IMR-90 (cell line): ENCODE measurements around the gene PPT2. TPM values are rescaled to one million over a fixed set of nuclear protein-coding genes. Genes with fewer than 3 reads are reported as not detected.

Experiments
- ATAC-seq: fragments of 200-7000 bp; cut with Tn5 transposase; 2 replicates; pipeline ENCODE4 v1.9.1; 2020; ENCODE audit warnings: low read depth, mild to moderate bottlenecking, moderate library complexity
- BruUV-seq: library from RNA; stranded (reverse); fragments of 400-500 nt; replicated peaks from 2 replicates; lab custom pipeline; 2021; lab: Mats Ljungman, UMichigan
- CTCF ChIA-PET: fragments of 300-600 bp; formaldehyde crosslinking; extraction: SDS; loops from one replicate; lab custom pipeline; 2021; ENCODE audit warnings: antibody characterized with exemption; lab: Yijun Ruan, JAX
- POLR2A ChIA-PET: fragments of 300-600 bp; sonication (Branson Sonifier 250); formaldehyde crosslinking; loops from one replicate; lab custom pipeline; 2022; ENCODE audit warnings: antibody characterized with exemption; ENCODE audit not compliant: unreplicated experiment; lab: Charles Lee
- DNase-seq: peaks from one replicate; pipeline ENCODE4 v3.0.0; 2013
- H2AFZ ChIP-seq: replicated peaks from 2 replicates; pipeline ENCODE3; 2013; ENCODE audit warnings: low read length, mild to moderate bottlenecking; ENCODE audit not compliant: poor library complexity
- H2AK5ac ChIP-seq: 2 replicates; pipeline ENCODE4 v1.6.1; 2013; ENCODE audit warnings: low read depth, low read length, inconsistent platforms
- H2AK9ac ChIP-seq: replicated peaks from 2 replicates; pipeline ENCODE3; 2013; ENCODE audit warnings: mild to moderate bottlenecking, low read depth, low read length, moderate library complexity; ENCODE audit not compliant: poor library complexity
- H2BK120ac ChIP-seq: 2 replicates; pipeline ENCODE4 v1.6.1; 2013; ENCODE audit warnings: low read depth, low read length, inconsistent platforms
- H2BK15ac ChIP-seq: 3 replicates; pipeline ENCODE4 v1.6.1; 2013; ENCODE audit warnings: low read depth, low read length, inconsistent platforms
- H2BK20ac ChIP-seq: 2 replicates; pipeline ENCODE4 v1.6.1; 2013; ENCODE audit warnings: low read depth, mild to moderate bottlenecking, inconsistent platforms, low read length, moderate library complexity
- H2BK5ac ChIP-seq: 2 replicates; pipeline ENCODE4 v1.6.1; 2013; ENCODE audit warnings: mild to moderate bottlenecking, low read depth, low read length, inconsistent platforms; ENCODE audit not compliant: poor library complexity, severe bottlenecking
- H3K14ac ChIP-seq: replicated peaks from 2 replicates; pipeline ENCODE4 v1.6.1; 2013; ENCODE audit warnings: low read depth, low read length, inconsistent platforms
- H3K18ac ChIP-seq: 2 replicates; pipeline ENCODE4 v1.6.1; 2013; ENCODE audit warnings: low read depth, low read length, control low read depth
- H3K23ac ChIP-seq: 2 replicates; pipeline ENCODE4 v1.6.1; 2013; ENCODE audit warnings: low read depth, low read length, inconsistent platforms
- H3K27ac ChIP-seq: 2 replicates; pipeline ENCODE4 v1.5.1; 2013; ENCODE audit warnings: mild to moderate bottlenecking, control low read depth, low read length; ENCODE audit not compliant: insufficient read depth
- H3K27me3 ChIP-seq: 2 replicates; pipeline ENCODE4 v1.6.1; 2013; ENCODE audit warnings: low read length; ENCODE audit not compliant: control insufficient read depth, insufficient read depth
- H3K36me3 ChIP-seq: 2 replicates; pipeline ENCODE4 v1.6.1; 2013; ENCODE audit warnings: low read length, mixed read lengths; ENCODE audit not compliant: control insufficient read depth, insufficient read depth
- H3K4ac ChIP-seq: 2 replicates; pipeline ENCODE4 v1.6.1; 2013; ENCODE audit warnings: low read depth, low read length, inconsistent platforms
- H3K4me1 ChIP-seq: 2 replicates; pipeline ENCODE4 v1.6.1; 2013; ENCODE audit warnings: low read length, mixed read lengths; ENCODE audit not compliant: control insufficient read depth, insufficient read depth
- H3K4me2 ChIP-seq: 2 replicates; pipeline ENCODE4 v1.6.1; 2013; ENCODE audit warnings: low read depth, mild to moderate bottlenecking, control low read depth, low read length, moderate library complexity
- H3K4me3 ChIP-seq: 2 replicates; pipeline ENCODE4 v1.5.1; 2013; ENCODE audit warnings: low read depth, mild to moderate bottlenecking, control low read depth, low read length, moderate library complexity; ENCODE audit not compliant: insufficient read depth
- H3K56ac ChIP-seq: 2 replicates; pipeline ENCODE4 v1.6.1; 2013; ENCODE audit warnings: low read length, inconsistent platforms; ENCODE audit not compliant: insufficient read depth; ENCODE audit errors: extremely low read depth
- H3K79me1 ChIP-seq, 2 experiments: 2 replicates each; pipeline ENCODE4 v1.6.1; 2013; ENCODE audit warnings: low read length in 2 of 2, inconsistent platforms in 1 of 2, low read depth in 1 of 2
- H3K9ac ChIP-seq: 2 replicates; pipeline ENCODE4 v1.6.1; 2013; ENCODE audit warnings: low read depth, low read length, control low read depth
- H3K9me1 ChIP-seq: 2 replicates; pipeline ENCODE4 v1.6.1; 2013; ENCODE audit warnings: low read length, inconsistent platforms; ENCODE audit not compliant: insufficient read depth
- H3K9me3 ChIP-seq: 2 replicates; pipeline ENCODE4 v1.6.1; 2013; ENCODE audit warnings: low read length; ENCODE audit not compliant: control insufficient read depth, insufficient read depth
- H4K20me1 ChIP-seq: 2 replicates; pipeline ENCODE4 v1.6.1; 2013; ENCODE audit warnings: low read length, inconsistent platforms; ENCODE audit not compliant: insufficient read depth
- H4K5ac ChIP-seq: 2 replicates; pipeline ENCODE4 v1.6.1; 2013; ENCODE audit warnings: mild to moderate bottlenecking, low read depth, low read length, control low read depth
- H4K8ac ChIP-seq, 2 experiments: 2 replicates each; pipeline ENCODE4 v1.6.1; 2013; ENCODE audit warnings: low read depth in 2 of 2, low read length in 2 of 2, control low read depth in 1 of 2, inconsistent platforms in 1 of 2
- H4K91ac ChIP-seq: 2 replicates; pipeline ENCODE4 v1.6.1; 2013; ENCODE audit warnings: low read depth, low read length, inconsistent platforms; ENCODE audit not compliant: insufficient read depth
- BHLHE40 ChIP-seq: fragments of 150-350 bp; IDR thresholded peaks from 2 replicates; pipeline ENCODE4 v1.6.1; 2016; ENCODE audit warnings: mild to moderate bottlenecking, low read depth, low read length
- CTCF ChIP-seq: conservative IDR thresholded peaks from 2 replicates; pipeline ENCODE4 v1.5.1; 2012; ENCODE audit warnings: mild to moderate bottlenecking, low read depth, low read length, improper control_type of control experiment
- RAD21 ChIP-seq: IDR thresholded peaks from 2 replicates; pipeline ENCODE4 v1.6.1; 2012; ENCODE audit warnings: low read length, improper control_type of control experiment
- SMC3 ChIP-seq: fragments of 150-350 bp; IDR thresholded peaks from 2 replicates; pipeline ENCODE4 v1.6.1; 2016; ENCODE audit warnings: low read depth, mild to moderate bottlenecking, antibody characterized with exemption, low read length, moderate library complexity
- USF2 ChIP-seq: fragments of 150-350 bp; IDR thresholded peaks from 2 replicates; pipeline ENCODE4 v1.6.1; 2017; ENCODE audit warnings: mild to moderate bottlenecking, antibody characterized with exemption, low read length, low read depth
- WGBS, 2 experiments: methylation state at CpG; one replicate each; pipeline versions ENCODE4 v1.1.5 to v1.1.7; 2013; ENCODE audit warnings: missing lambda C conversion rate in 2 of 2; ENCODE audit not compliant: insufficient read length in 1 of 2; ENCODE audit errors: extremely low coverage in 2 of 2; 5-methylcytosine and 5-hydroxymethylcytosine counted together
- dilution Hi-C: fragments of 300-500 bp; cut with HindIII; formaldehyde crosslinking; loops from one replicate; pipeline ENCODE4 v1.14.3; 2018; ENCODE audit warnings: low sequenced_read_pairs; ENCODE audit not compliant: unreplicated experiment
- in situ Hi-C: fragments of 300-500 bp; cut with MboI; formaldehyde crosslinking; loops from 3 replicates; pipeline ENCODE4 v1.14.3; 2019; ENCODE audit warnings: low sequenced_read_pairs, inconsistent platforms, mixed read lengths
- intact Hi-C: fragments of 100-400 bp; cut with micrococcal nuclease; formaldehyde crosslinking; loops from 2 replicates; pipeline ENCODE4 v1.10.0; 2022
- polyA plus RNA-seq, 3 experiments: library from polyadenylated mRNA; depleted of rRNA; stranded (reverse); fragments of >200 nt; gene quantifications; 2 replicates each; pipeline ENCODE4 v1.2.3, GENCODE V29; 2012; ENCODE audit warnings: low replicate concordance in 1 of 3
- total RNA-seq: library from RNA; depleted of rRNA; stranded (reverse); fragments of >200 nt; gene quantifications from 2 replicates; pipeline ENCODE4 v1.2.3, GENCODE V29; 2012

Gene PPT2
- total and polyA plus RNA-seq, 2 of the 4 experiments (the other 2 are of a cell fraction): 3.2 to 16.2 TPM

GRCh38 chr6:32163559-32164258, 9.8 kb downstream of the PPT2 start:
- H2BK120ac ChIP-seq: no peak overlapping the region
- peaks cover 3% of the 10 kb centered on the region; the same call in 1 of the 2 replicates for H3K9me1 ChIP-seq
- no peaks in the 10 kb centered on the region for H3K27me3 ChIP-seq
- intact Hi-C loops: no loop called here
- no peak overlapping the region for H4K8ac ChIP-seq
- H3K9me3 ChIP-seq: no peaks in the 10 kb centered on the region
- H3K56ac ChIP-seq: no peak overlapping the region
- no peaks in the 10 kb centered on the region for H3K79me1 ChIP-seq
- CTCF ChIA-PET: no interaction called here
- no peak overlapping the region for H2BK5ac ChIP-seq
- DNase-seq: no peak
- H3K4ac ChIP-seq: no peak overlapping the region
- peaks cover 39% of the 10 kb centered on the region for H3K36me3 ChIP-seq
- no TSS peak for BruUV-seq
- H3K4me2 ChIP-seq: no peak overlapping the region
- H2BK20ac ChIP-seq: no peak overlapping the region
- H3K14ac ChIP-seq: no peak overlapping the region
- ATAC-seq: no peak
- no CpG with 5 or more reads among the region's 7 CpGs for WGBS, 2 experiments
- TF ChIP-seq CTCF (no peak), SMC3 (no peak), USF2 (no peak), RAD21 (no peak), BHLHE40 (no peak)
- no peak overlapping the region for H3K9ac ChIP-seq
- H4K91ac ChIP-seq: no peak overlapping the region
- no peak overlapping the region for H3K18ac ChIP-seq
- POLR2A ChIA-PET: no interaction called here
- no peak overlapping the region for H2AK9ac ChIP-seq
- H2BK15ac ChIP-seq: no peak overlapping the region
- no peak overlapping the region for H2AK5ac ChIP-seq
- no peaks in the 10 kb centered on the region for H4K20me1 ChIP-seq
- no peak overlapping the region for H3K27ac ChIP-seq
- no peak overlapping the region for H2AFZ ChIP-seq
- no peak overlapping the region for H3K4me3 ChIP-seq
- no peak overlapping the region for H3K23ac ChIP-seq
- no peak overlapping the region for H4K5ac ChIP-seq
- in situ Hi-C loops: no loop called here
- dilution Hi-C loops: no loop called here
- no peaks in the 10 kb centered on the region for H3K4me1 ChIP-seq
